Activated CD4-positive, alpha-beta T cell treated with anti-CD3 and anti-CD28 coated beads, Interleukin-2, amount 50 U/mL, for 4 hours (primary cell): ENCODE data around the gene IRAK2.

ENCODE experiments used
- DNase-seq, 2 experiments: peaks; one replicate each; pipeline ENCODE4 v3.0.0-alpha.2; 2020

The IRAK2 gene

GRCh38 chr3:10189557-10190354, 25.0 kb downstream of the IRAK2 start:
- no peak for DNase-seq

GRCh38 chr3:10192953-10193691, 28.4 kb downstream of the IRAK2 start:
- DNase-seq: peak; percentile 50 to 54

GRCh38 chr3:10193692-10194327, 29.1 kb downstream of the IRAK2 start:
- no peak for DNase-seq

DNA sequence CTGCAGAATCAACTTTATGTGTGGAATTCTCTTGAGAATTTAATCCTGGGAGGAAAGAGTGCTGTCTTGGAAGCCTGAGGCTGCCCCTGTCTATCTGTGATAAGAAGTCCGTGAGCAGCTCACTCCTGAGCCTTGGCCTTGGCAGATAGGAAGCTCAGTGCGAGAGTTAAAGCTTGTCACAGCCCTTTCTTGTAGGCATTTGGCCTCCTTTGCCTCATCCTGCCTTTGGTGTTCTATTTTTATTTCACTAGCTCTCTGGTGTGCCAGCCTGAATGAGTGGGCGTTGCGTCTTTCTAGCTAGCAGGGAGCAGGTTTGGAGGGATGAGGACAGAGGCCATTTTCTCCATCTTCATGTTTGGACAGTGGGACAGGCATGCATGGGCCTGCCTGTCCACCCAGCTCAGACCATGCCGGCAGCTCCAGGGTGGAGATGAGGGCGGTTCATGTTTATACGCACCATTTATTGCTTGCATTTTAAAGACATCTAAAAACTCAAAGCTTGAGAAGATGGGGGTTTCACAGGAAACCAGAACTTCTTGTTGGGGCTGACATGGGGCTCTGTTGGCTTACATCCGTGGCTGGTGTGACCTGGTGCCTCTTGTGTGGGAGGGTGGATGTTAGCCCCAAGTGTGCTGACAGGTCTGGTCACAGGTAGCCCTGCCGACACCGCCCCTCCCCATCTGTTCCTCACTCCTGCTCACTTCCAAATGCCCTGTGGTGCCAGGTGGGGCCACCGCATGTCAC, 29.8 kb downstream of the IRAK2 start:
- peak in 1 of 2 experiments; percentile 34 for DNase-seq

DNA sequence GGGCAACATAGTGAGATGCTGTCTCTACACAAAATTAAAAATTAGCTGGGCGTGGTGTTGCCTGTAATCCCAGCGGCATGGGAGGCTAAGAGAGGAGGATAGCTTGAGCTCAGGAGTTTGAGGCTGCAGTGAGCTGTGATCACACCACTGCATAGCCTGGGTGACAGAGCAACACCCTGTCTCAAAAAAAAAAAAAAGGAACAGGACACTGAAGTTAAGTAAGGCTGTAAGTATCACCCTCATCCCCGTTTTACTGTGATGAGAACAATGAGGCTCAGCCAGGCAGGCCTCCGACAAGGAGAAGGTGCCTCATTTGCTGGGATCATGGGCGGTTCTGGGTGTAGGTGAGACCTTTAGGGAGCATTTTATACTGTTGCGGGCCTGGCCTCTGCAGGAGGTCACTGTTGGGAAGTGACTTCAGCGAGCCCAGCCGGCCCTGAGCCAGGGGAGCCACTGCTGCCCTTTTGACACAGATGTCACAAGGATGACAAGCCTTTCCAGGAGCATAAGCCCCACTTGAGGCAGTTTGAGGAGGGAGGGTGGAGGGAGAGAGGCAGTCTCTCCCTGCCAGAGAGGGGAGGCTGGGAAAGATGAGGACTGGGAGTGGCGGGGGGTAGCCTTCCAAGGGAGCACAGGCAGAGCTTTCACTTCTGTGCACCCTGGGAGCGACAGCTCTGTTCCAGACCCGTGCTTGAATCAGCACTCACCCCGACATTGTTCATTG, 30.8 kb downstream of the IRAK2 start:
- no peak for DNase-seq

DNA sequence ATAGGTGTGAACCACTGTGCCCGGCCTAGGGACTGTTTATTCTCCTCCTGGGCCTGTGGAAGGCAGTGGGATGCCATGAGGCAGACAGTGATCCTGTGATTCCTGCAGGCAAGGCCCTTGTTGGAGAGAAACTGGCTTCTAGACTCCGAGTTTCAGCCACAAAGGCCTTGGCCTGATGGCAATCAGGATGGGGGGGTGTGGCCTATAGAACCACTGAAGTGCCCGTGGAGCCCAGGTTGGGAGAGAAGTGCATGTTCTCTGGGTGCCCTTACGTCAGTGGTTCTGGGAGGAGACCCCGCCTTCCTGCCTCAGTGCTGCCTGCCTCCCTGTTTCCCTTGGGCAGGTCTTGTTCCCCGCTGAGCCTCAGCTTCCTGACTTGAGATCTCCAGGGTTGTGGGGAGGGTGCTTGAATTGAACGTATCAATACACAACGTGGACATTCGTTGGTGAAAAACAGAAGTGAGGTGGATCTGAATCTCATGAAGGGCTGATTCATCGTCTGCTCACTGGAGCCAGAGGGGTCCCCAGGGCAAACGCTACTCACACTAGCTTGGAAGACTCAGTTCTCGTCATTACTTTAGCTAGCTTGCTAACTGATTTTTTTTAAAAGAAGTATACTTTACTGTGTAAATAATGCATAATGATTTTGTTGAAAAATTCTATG, 31.8 kb downstream of the IRAK2 start:
- DNase-seq: no peak

GRCh38 chr3:10198226-10198625, 33.5 kb downstream of the IRAK2 start:
- no peak for DNase-seq

GRCh38 chr3:10198761-10199649, 34.3 kb downstream of the IRAK2 start:
- DNase-seq: peak; percentile 65 to 74

DNA sequence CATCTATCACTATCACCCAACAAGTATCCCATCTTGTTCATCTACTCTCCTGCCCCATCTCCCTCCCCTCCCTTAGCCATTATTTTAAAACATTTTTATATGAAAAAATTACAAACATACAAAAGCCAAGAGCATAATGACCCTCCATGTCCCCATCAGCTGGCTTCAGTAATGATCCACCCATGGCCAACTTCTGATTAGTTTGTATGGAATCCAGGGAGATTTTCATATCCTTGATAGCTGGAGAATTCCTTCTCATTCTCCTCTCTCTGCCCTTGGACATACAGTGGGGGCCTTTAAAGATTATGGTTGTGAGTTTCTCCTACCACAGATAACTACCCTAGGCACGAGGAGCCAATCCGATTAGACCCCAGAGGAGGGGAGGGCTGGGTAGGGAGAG, 40.2 kb downstream of the IRAK2 start:
- no peak for DNase-seq

GRCh38 chr3:10205451-10206165, 40.9 kb downstream of the IRAK2 start:
- no peak for DNase-seq

DNA sequence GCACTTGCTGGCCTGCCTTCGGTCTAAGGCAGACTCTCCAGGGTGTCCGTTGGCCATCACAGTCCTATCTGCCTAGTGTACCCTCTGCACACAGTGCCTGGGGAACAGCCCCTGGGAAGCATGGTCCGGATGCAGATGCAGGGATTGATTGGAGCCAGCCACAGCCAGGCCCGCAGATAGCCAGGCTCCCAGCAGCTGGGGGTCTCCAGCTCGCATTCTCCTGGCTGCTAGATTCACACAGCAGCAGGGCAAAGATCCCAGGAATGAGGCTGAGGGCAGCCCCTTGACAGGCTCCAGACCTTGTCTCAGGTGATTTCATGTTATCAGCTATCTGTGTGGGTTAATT, 41.4 kb downstream of the IRAK2 start:
- no peak for DNase-seq

DNA sequence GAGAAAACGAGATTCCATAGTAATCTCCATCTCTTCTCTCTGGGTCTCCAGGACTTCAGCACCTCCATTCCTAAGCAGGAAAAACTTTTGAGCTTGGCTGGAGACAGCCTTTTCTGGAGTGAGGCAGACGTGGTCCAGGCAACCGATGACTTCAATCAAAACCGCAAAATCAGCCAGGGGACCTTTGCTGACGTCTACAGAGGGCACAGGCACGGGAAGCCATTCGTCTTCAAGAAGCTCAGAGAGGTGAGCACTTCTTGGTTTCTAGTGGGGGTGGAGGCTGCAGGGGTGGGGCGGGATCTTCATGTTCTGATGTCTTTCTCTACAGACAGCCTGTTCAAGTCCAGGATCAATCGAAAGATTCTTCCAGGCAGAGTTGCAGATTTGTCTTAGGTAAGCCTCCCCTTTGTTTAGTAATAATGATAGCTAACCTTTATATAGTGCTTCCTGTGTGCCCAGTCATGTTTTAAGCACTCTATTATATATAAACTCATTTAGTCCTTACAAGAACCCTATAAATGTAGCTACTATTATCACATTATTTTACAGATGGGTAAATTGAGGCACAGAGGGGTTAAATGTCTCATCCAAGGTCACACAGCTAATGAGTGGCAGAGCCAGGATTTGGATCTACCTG, 48.6 kb downstream of the IRAK2 start:
- no peak for DNase-seq

DNA sequence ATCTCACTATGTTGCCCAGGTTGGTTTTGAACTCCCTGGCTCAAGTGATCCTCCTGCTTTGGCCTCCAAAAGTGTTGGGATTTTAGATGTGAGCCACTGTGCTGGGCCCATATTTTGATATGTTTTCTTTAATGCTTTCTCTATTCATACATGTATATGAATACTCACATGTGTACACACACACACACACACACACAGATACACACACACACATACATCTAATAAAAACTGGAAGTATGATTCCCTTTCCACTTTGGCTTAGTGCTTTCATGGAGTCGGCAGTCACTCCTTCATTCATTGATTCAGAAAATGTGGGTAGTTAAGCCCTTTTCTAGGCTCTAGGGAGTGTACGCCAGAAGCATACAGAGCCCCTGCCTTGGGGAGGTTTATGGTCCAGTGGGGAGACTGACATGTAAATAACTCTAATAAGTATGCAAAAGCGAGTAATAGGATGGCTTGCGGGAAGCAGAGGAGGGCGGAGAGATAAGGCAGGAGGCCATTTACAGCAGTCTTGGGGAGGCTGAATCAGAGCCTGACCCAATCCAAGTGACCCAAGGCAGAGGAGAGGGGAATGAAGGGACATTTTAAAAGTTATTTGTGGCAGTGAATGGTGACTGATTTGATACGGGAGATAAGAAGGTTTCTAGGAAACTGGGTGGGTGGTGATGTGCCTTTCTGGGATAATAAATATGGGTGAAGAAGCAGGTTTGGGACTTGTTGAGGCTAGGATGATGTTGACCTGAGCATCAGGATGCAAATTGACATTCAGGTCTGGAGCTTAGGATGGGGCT, 51.1 kb downstream of the IRAK2 start:
- DNase-seq: no peak

- DNase-seq: no peak
Observed at GRCh38 chr3:10217359-10217758, 52.6 kb downstream of the IRAK2 start.

GRCh38 chr3:10219737-10220136, 55.0 kb downstream of the IRAK2 start:
- no peak for DNase-seq

GRCh38 chr3:10223676-10224639, 59.2 kb downstream of the IRAK2 start:
- DNase-seq: peak; percentile 23 to 28
